OCI-M2 (cell line): Measurements from ENCODE around the gene ABHD17A.

Experiments
- DNase-seq: peaks from one replicate; lab custom pipeline; 2025; ENCODE audit not compliant: unreplicated experiment; lab: John Stamatoyannopoulos, UW

ABHD17A gene

DNA sequence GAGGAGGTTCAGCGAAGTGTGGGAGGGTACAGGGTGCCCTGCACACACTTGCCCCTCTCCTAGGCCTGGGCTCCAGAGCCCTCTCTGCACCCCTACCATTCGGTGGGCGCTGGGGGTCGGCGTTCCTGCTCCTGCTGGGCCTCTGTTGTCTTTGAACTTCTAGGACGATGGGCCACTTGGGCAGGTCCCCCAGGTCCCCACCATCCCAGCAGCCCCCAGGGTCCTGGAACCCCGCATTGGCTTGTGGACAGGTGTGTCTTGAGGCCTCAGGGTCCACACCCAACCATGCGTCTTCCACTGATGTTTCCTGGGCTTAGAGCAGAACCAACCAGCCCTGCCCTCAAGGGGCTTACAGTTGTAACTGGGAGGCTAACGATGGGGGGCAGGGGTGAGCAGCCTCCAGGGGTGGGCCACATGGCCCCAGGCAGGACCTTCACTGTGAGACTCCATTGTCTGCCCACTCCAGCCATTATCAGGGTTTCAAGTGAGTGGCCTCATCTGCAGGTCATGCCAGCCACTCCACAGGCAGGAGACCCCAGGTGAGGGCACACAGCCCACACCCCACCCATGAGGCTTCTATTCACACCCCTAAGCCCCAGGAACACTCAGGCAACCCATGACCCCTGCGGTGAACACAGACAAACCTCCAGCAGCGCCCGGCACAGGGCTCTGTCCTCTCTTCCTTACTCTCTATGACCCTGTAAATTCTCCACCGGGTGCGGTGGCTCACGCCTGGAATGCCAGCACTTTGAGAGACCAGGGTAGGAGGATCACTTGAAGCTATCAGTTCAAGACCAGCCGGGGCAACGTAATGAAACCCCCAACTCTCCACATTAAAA lies 19.9 kb downstream of the ABHD17A start:
- DNase-seq, result no peak

DNA sequence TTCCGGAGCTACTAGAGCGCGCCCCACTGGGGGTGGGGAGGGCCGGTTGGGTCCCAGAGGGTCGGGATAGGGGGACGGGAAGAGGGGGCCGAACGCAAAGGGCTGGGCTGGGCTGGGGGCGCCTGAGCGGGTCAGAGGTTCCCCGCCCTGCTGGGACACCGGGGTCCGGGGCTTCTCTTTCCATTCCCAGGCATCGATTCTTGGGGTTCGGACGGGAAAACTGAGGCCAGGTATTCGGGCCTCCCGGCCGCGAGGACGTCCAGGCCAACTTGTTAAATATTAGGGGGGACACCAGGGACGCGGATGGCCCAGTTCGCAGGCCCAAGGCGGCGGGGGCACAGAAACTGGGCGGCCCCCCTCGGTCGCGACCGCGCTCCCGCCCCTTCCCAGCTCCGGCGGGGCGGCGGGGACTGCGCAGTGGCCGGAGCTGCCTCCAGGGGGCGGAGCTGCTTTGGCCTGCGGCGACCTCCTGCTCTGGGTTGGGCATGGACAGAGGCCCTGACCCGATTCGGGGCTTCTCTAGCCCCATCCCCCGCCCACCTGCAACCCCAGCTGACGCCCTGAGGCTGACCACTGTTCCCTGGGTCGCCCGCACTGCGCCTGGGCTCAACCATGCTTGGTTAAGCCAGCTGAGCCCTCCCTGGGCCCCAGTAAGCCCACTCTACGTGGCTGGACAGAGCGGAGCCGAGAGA lies 20.7 kb downstream of the ABHD17A start:
- DNase-seq, result no peak

DNA sequence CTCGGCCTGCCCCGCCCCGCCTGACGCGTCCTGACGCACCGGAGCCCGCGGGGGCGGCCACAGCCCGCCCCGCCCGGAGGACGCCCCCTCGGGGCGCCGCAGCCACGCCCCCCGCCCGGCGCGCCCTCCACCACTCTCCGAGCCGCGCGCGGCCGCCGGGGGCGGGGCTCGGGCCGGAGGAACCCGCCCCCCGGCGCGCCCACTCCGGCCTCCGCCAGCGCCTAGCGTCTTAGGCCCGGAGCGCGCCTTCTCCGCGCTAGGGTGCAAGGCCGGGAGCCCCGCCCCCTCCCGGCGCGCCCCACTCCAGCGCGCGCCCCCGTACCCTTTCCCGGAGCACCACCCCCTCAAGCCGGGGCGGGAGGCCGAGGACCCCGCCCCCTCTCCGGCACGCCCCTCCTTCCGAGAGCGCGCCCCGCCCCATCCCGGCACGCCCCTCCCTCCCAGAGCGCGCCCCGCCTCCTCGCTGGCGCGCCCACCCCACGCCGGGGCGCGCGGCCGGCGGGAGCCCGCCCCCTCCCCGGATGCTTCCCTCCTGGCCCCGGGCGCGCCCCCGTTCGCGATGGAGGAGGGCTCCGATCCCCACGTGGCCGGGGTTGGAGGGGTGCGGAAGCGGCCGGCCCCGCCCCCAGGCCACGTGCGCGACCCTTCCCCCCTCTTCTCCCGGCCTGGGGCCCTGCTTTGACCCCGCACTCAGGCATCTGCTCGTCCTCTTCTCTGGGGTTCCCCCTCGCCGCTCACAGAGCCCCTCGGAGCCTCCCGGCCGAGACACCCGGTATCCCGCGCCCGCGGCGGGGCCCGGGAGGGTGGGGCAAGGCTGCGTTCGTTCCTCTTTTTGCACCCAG lies 21.4 kb downstream of the ABHD17A start:
- no peak for DNase-seq

DNA sequence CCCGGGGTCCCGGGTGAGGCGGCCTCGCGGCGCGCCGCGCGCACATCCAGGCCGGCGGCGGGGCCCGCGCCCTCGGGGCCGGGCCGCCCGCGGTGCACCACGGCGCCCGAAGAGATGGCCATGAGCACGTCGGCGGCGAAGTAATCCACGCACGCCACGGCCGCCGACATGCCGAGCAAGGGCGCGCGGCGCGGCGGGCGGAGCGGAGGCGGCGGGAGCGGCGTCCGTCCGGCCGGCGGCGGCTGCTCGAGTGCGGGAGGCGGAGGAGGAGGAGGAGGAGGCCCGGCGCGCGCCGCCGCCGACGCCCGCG lies 22.0 kb downstream of the ABHD17A start, which contains the start of gene KLF16:
Gene KLF16, minus strand, starts transcription at position 252 of the 310 bp plus-strand sequence. Its CDS starts 82 bp downstream, at position 170.
- no peak for DNase-seq

DNA sequence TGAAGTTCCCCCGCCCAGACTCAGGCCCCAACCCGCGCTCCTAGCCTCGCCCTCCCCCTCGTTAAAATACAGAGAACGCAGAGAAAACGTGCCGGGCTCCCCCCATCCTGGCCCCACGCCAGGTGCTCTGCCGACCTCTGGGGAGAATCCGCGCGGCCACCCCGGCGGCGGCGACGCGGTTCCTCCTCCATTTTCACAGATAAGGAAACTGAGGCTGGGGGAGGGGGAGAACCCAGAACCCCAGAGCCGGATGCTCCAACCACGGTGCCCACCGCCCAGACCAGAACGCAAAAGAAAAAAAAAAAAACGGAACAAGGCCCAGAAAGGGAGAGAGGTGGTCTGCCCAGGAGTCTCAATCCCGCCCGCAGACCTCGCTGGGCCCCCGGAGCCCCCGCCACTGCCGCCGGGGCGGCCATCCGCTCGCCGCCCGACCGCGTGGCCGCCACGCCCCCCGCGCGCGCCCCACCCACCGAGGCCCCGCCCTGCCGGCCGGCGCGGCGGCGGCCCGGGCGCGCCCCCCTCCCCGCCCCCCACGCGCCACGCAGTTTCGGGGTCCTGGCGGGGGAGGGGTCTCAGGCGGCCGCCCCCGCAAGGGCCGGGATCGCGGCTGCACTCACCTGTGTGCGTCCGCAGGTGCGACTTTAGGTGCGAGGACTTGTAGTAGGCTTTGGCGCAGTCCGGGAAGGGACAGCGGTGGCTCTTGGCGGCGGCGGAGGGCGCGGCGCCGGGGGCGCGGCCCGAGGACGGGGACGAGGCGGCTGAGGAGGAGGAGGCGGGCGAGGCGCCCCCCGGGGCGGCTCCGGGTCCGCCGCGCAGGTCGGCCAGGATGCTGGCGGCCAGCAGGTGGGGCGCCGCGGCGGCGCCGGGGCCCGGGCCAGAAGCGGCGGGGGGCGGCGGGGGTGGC lies 22.6 kb downstream of the ABHD17A start:
- no peak for DNase-seq

DNA sequence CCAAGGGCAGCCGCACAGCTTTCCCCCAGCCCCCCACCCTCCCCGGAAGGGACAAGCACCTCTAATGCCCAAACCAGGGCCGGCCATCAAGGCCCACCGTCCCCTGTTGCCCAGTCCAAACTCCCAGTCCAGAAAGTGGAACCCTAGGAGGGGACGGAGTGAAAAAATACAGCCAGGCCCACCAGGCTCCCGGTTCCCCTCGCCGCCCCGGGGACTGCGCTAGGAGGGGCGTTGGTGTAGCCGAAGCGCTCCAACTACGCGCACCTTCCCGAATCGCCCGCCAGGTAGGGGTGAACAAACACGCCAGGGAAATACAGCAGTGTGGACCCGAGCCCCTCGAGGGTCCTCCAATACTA lies 23.2 kb downstream of the ABHD17A start:
- no peak for DNase-seq

DNA sequence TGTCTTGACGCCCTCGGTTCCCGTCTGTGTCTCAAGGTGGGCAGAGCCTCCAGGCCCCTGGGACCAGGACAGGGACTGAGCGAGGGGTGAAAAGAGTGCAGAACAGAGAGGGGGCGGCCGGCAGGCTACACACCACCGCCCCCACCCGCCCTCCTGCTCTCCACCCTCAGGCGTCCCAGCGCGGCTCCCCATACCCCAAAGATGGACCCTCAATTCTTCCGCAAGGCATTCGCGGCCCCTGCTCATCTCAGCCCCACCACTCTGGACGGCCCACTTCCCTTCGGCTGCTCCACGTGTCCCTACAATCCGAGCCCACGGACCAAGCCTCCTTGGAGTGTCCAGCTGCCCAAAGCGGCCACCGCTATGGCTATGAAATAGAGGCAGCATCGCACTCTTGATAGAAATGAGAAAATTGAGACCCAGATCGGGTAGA lies 23.7 kb downstream of the ABHD17A start:
- DNase-seq, result no peak

DNA sequence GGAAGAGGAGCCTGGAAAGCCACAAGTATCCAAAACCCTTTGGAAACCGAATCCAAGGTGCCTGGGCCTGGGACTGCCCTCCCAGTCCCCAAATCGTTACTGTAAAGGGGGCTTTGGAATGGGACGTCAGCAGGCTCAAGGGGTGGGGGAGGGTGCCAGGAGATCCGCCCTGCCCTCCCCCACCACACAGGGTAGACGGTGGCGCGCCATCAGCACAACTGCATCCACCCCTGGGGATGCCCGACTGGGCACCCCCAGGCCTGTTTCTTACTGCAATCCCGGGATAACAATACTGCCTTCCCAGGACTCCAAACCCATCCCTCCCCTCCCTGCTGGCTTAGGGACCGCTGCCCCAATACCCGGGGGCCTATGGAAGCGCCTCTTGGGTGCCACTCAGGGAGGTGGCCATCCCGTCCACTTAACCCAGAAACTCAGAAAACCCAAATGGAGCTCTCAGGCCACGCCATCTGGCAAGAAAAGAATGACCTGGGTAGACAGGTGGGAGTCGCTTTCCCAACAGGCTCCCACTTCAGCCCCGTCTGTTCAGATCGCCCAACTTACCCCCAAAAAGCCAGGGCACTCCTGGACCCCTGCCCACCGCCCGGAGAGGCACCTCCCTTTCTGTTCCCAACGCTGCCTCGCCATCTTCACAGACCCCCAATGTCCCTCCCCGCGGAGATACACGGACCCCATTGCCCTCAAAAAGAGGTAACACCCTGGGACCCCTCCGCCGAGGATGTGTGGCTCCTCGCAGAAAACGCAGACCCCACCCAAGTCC lies 24.3 kb downstream of the ABHD17A start:
- DNase-seq, result no peak

DNA sequence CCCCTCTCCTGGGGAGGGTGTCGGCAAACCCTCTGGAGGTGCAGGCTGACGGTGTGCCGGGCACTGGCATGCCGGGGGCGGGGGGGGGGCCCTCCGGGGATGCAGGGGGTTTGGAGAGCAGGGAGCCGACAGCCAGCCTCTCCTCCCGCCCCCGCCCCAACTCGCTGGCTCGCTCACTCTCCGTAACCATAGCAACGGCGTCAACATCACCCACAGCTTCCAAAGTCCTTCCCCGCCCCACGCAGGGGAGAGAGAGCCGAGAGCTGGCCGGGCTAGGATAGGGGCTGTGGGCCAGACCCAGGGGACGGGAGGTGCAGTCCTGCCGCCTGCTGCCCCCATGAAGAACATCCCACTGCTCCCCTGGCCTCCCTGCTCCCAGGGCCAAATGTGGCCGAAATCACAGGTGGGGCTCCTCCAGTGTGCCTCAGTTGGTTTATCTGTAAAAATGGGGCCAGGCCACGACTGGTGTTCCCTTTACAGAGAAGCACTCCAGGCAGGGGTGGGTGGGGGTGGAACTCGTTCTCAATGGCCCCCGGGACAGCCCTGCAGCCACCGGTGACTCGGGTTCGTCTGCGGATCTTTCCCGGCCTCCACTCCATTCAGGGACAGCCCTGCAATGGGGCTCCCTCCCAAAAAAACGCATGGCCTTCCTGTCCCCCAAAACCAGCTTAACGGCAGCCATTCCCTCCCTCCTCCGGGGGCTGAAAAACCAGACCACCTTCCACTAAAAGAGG lies 25.1 kb downstream of the ABHD17A start:
- DNase-seq, result no peak

DNA sequence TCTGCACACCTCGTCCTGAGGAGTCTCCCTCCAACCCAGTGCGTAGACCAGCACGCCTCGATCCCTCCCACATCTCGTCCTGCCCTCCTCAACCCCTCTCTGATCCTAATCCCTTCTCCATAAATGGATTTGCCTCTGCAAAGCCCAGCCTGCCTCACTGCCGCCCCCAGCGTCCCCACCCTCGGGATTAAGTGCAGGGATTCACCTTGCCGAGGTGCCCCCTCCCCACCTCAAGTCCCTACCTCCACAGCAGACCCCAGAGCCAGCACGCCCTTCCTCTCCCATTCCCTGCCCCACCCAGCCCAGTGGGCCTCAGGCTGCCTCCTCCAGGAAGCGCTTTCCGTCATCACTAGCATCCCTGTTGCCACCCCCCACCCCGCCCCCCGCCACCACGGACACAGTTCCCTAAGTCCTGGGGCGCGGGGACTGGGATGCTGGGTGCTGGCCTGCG lies 25.9 kb downstream of the ABHD17A start:
- no peak for DNase-seq

DNA sequence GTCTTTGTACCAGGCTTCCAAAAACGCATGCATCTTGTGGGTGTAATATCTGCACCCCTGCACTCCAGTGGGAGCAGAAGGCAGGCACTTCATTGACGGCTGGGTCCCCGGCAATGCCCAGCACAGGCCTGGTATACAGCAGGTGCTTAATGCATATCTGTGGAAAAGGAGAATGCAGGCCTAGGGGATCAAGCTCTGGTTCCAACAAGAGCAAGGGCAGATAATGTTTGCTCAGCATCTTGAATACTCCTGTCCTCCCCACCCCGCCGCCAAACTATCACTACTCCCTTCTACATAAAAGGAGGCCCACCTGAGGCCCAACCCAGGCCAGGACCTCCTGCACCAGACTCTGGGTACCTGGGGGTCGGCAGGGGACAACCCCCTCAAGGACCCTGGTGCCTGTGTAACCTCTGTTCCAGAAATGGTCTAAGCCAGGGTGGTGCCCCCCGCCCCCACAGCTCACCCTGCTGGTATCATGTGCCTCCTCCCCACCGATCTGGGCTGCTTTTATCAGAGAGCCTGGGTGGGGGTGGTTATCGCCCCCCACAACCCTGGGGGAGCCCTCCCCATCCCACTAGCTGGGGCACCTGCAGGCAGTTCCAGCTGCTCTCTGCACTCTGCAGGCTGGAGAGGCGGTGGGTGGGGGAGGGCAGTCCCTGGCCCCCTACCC lies 26.7 kb downstream of the ABHD17A start:
- no peak for DNase-seq

DNA sequence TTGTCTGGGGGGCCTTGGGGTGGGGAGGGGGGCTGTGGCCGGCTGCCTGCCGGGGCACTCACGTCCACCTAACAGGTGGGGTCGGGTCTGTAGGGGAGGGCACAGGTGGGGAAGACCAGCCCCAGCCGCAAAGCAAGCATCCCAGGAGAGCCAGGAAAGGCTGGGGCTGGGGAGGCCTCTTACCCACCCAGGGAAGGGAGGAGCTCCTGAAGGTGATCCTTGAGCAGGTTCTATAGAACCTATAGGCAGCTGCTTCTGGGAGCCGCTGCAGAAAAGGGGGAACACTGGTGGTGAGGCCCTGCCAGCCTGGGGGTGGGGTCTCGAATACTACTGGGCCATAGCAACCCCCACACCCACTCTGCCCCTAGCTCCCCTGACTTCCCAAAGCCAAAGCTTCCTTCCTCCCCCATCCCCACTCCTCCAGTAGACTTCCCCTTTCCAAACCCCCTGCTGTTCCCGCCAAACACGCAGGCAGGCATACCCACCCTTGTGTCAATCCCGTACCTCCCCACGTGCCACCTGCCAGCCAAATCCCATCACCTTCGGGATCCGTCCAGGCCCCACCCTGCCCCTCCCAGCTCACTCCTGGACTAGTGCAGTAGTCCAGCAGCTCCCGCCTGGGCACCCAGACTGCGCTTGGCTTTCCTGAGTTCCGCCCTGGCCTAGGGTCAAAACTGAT lies 27.5 kb downstream of the ABHD17A start:
- no peak for DNase-seq

DNA sequence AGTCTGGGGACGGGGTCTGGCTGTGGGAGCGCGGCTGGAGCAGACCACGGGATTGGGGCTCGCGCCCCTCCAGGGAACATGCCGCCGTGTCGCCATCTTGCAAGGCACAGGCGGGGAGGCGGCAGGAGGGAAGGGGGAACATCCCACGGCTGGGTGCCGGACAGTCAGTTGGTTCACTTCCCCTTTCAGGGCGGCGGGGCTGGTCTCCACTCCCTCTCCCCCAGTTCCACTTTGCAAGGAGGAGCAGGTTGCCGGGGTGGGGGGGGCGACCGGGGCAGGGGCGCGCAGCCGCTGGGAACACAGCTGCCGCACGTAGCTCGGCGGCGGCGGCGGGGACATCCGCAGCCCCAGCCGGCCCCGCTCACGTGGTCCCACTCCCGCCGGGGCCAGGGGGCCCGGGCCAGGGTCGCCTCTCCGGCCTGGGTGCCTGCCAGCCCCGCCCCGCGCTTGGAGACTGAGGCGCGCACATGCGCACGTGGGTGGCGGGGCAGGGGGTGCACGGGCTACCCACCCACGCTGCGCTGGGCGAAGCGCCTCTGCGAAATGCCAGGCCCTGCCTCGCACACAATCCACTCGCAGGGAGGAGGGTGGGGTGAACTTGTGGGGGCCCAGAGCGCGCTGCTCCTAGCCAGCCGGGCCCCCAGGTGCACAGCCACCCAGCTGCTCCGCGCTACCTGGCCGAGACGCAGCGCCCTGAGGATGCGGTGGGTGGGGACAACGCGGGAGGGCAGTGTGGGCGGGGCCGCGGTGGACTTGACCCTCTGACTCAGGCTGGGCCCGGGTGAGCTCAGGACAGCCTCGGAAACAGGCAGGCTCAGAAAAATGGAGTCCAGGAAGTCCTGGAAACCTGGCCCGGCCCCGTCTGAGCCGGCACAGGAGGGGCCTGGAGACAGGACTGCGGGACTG lies 28.3 kb downstream of the ABHD17A start:
- DNase-seq, result no peak

DNA sequence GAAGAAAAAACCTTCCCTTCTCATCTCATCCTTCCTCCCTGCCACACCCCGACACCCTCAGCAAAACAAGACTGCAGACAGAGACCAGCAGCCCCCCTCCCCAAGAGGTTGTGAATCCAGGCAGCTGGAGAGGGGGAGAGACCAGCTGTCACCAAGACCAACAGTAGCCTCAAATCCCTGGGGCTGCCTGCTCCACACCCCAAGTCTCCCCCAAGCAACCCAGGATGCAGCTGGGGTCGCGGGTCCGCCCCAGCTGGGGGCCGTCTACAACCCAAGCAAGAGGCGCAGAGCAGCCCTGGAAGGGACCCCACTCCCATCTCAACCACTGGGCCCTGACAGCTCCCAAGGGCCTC lies 29.0 kb downstream of the ABHD17A start:
- no peak for DNase-seq

DNA sequence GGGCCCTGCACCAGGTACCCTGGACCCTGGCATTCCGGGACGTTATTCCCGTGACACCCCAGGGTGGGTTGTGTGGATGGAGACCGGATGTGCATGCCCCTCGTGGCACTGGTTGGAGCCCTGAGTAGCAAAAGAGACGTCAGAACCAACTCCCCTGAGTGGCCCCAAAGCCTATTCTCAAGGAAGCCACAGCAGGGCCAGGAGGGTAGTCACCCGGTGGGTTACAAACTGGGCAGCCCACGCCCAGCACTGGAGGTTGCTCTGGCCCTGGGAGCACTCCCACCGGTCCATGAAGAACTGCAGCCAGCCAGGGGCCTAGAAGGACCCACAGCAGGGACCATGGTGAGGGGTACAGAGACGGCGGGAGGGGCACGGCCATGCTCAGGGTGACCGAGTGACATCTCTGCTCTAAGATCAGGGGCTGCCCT lies 29.5 kb downstream of the ABHD17A start:
- DNase-seq, result no peak

DNA sequence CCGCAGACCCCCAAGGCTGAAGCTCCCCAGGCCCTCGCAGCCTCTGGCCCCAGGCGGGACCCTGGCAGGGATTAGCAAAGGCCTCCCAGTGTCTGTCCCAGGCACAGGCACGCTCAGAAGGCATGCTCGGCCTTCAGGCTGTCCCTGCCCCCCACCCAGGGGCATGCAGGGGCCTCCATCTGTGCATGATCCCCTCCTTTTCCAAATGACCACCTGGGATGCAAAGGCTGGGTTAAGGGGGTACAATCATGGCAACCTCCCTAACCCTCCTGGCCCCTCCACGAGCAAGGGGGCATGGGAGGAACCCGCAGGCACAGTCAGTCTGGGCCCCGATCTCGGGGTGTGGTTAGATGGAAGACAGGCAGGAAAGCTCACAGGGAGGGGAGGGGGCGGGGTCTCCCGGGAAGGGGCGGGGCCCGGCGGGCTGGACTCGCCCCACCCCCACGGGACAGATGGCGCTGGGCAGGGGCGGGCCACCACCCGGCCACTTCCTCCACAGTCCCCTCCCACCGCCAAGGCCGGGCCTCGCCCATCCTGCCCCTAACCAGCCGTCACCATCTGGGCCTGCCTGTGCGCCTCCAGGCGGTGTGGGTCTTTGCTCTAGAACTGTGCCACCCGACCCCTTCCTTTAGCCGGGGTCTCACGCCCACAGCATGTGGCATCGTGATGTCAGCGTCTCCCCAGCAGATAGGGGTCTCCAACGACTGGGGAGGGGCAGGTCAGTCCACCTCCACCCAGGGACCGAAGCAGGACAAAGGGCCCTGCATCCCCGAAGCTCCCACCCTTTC lies 30.1 kb downstream of the ABHD17A start:
- peak; percentile 34 for DNase-seq
